BJ (cell line): ENCODE measurements around the gene VPS8. TPM values are rescaled to one million over a fixed set of nuclear protein-coding genes. Genes with fewer than 3 reads are reported as not detected.

Experiments
- CTCF ChIA-PET: fragments of 350-600 bp; formaldehyde crosslinking; extraction: SDS; loops from one replicate; lab custom pipeline; 2021; ENCODE audit warnings: antibody characterized with exemption, inconsistent platforms; lab: Yijun Ruan, JAX
- POLR2A ChIA-PET: fragments of 300-600 bp; sonication (Branson Sonifier 250); formaldehyde crosslinking; extraction: SDS; loops from one replicate; lab custom pipeline; 2021; ENCODE audit warnings: antibody characterized with exemption; lab: Charles Lee
- DNase-seq: peaks from one replicate; pipeline ENCODE4 v3.0.0-alpha.2; 2011; ENCODE audit warnings: low read depth
- H3K27me3 ChIP-seq: 2 replicates; pipeline ENCODE4 v1.6.0; 2011; ENCODE audit warnings: low read length; ENCODE audit not compliant: control insufficient read depth, insufficient read depth
- H3K36me3 ChIP-seq: 2 replicates; pipeline ENCODE4 v1.5.1; 2011; ENCODE audit warnings: low read length; ENCODE audit not compliant: control insufficient read depth, insufficient read depth
- H3K4me3 ChIP-seq: 2 replicates; pipeline ENCODE4 v1.5.1; 2011; ENCODE audit warnings: low read depth, mild to moderate bottlenecking, control low read depth, low read length
- CTCF ChIP-seq: IDR thresholded peaks from 2 replicates; pipeline ENCODE4 v1.5.1; 2011; ENCODE audit warnings: low read depth, mild to moderate bottlenecking, control low read depth, inconsistent platforms, low read length, moderate library complexity; ENCODE audit not compliant: insufficient read depth
- polyA plus RNA-seq: library from polyadenylated mRNA; depleted of rRNA; stranded (reverse); fragments of >200 nt; gene quantifications from 2 replicates; pipeline ENCODE4 v1.2.3, GENCODE V29; 2011

VPS8 gene
- polyA plus RNA-seq, 1 experiment = 14.3 TPM

GRCh38 chr3:184771301-184772127 is 40.5 kb upstream of the VPS8 start:
- H3K36me3 ChIP-seq = no peaks in the 10 kb centered on the region
- no peak overlapping the region for H3K4me3 ChIP-seq
- POLR2A ChIA-PET = no interaction called here
- CTCF ChIA-PET = interaction anchor here (0.7 to 2.2 kb wide), 4 partner anchors 26 to 207 kb away, joined by 3 to 7 read pairs (median 3); no protein-coding TSS in a partner anchor
- peaks cover 10% of the 10 kb centered on the region for H3K27me3 ChIP-seq
- DNase-seq = no peak
- TF ChIP-seq CTCF = no peak

- H3K36me3 ChIP-seq = no peaks in the 10 kb centered on the region
- CTCF ChIA-PET = interaction anchor here (0.7 to 2.2 kb wide), 8 partner anchors 12 to 396 kb away, joined by 3 to 7 read pairs (median 3); no protein-coding TSS in a partner anchor
- H3K27me3 ChIP-seq = peaks cover 10% of the 10 kb centered on the region
- POLR2A ChIA-PET = interaction anchor here (0.6 kb wide), 1 partner anchor 34 kb away, joined by 4 read pairs; no protein-coding TSS in a partner anchor
- no peak for DNase-seq
- no peak overlapping the region for H3K4me3 ChIP-seq
- no peak for TF ChIP-seq CTCF
Observed at GRCh38 chr3:184772667-184773272, 39.2 kb upstream of the VPS8 start.

- POLR2A ChIA-PET = interaction anchor here (0.6 kb wide), 1 partner anchor 35 kb away, joined by 4 read pairs; no protein-coding TSS in a partner anchor
- DNase-seq = no peak
- CTCF ChIA-PET = interaction anchor here (0.8 to 2.2 kb wide), 9 partner anchors 30 to 396 kb away, joined by 3 to 7 read pairs (median 3); no protein-coding TSS in a partner anchor
- Histone ChIP-seq H3K4me3 (no peak overlapping the region), H3K36me3 (no peaks in the 10 kb centered on the region), H3K27me3 (peaks cover 10% of the 10 kb centered on the region)
- no peak for TF ChIP-seq CTCF
Observed at GRCh38 chr3:184773283-184774186, 38.4 kb upstream of the VPS8 start.

- CTCF ChIA-PET = interaction anchor here (0.7 to 5.8 kb wide), 24 partner anchors 9 to 358 kb away, joined by 3 to 37 read pairs (median 6); no protein-coding TSS in a partner anchor
- DNase-seq = no peak
- POLR2A ChIA-PET = no interaction called here
Observed at GRCh38 chr3:184776916-184777315, 35.0 kb upstream of the VPS8 start.

More at GRCh38 chr3:184776916-184777315, 35.0 kb upstream of the VPS8 start:
- Histone ChIP-seq H3K4me3 (no peak overlapping the region), H3K36me3 (no peaks in the 10 kb centered on the region), H3K27me3 (peaks cover 3% of the 10 kb centered on the region)
- no peak for TF ChIP-seq CTCF
